Sigmoid colon (tissue), 7 donors: ENCODE data around the gene C4A. TPM values are rescaled to one million over a fixed set of nuclear protein-coding genes. Genes with fewer than 3 reads are reported as not detected.
"Not testable (repeated sequence)": the region's sequence is repeated elsewhere in the genome, so short reads cannot be mapped to it uniquely, and the experiment has no call there.

ENCODE experiments used
- DNase-seq: peaks from one replicate; pipeline ENCODE4 v3.0.0-alpha.2; 2019
- H3K27ac ChIP-seq, 4 donors: fragments of 200-600 bp; sonication (generic); one replicate each; pipeline ENCODE4 v1.5.1; 2016 to 2019; ENCODE audit warnings: mild to moderate bottlenecking in 1 of 4
- H3K27me3 ChIP-seq, 3 donors: fragments of 200-600 bp; sonication (generic); one replicate each; pipeline ENCODE4 v1.5.1; 2019; ENCODE audit warnings: mild to moderate bottlenecking in 1 of 3
- H3K36me3 ChIP-seq, 4 donors: fragments of 200-600 bp; sonication (generic); one replicate each; pipeline ENCODE4 v1.5.1; 2016 to 2019
- H3K4me1 ChIP-seq, 4 donors: fragments of 200-600 bp; sonication (generic); one replicate each; pipeline ENCODE4 v1.5.1; 2017 to 2019
- H3K4me3 ChIP-seq, 4 donors: fragments of 200-600 bp; sonication (generic); one replicate each; pipeline ENCODE4 v1.5.1; 2017 to 2019; ENCODE audit warnings: mild to moderate bottlenecking in 2 of 4, moderate library complexity in 1 of 4
- H3K9me3 ChIP-seq, 4 donors: fragments of 200-600 bp in 3 of 4; sonication (generic) in 3 of 4; one replicate each; pipeline versions ENCODE4 v1.5.1 to v1.6.1; 2013 to 2019
- EP300 ChIP-seq, 4 donors: sonication (generic); formaldehyde crosslinking; IDR thresholded peaks; one replicate each; pipeline ENCODE4 v1.6.1; 2017; ENCODE audit warnings: antibody characterized with exemption in 4 of 4
- POLR2A ChIP-seq, 2 donors: fragments of 450-650 bp; IDR thresholded peaks; one replicate each; pipeline ENCODE4 v1.6.1; 2016; ENCODE audit warnings: antibody characterized with exemption in 2 of 2, mild to moderate bottlenecking in 2 of 2, moderate library complexity in 2 of 2
- POLR2AphosphoS5 ChIP-seq, 4 donors: sonication (generic); formaldehyde crosslinking; IDR thresholded peaks; one replicate each; pipeline ENCODE4 v1.6.1; 2017; ENCODE audit warnings: antibody characterized with exemption in 4 of 4
- WGBS, 2 donors: extraction: QIAGEN DNeasy Blood & Tissue Kit; methylation state at CpG; one replicate each; pipeline ENCODE4 v1.1.7; 2013; 5-methylcytosine and 5-hydroxymethylcytosine counted together
- intact Hi-C: fragments of 100-400 bp; cut with DNase I; formaldehyde crosslinking; loops from one replicate; pipeline ENCODE4 v1.15.1; 2023
- polyA plus RNA-seq, 3 donors: library from polyadenylated mRNA; stranded (reverse); fragments of 200-250 nt; gene quantifications; one replicate each; pipeline ENCODE4 v1.2.3, GENCODE V29; 2013
- total RNA-seq, 4 donors: library from RNA; depleted of rRNA; stranded (reverse); fragments of >200 nt; gene quantifications; one replicate each; pipeline ENCODE4 v1.1.0, GENCODE V29; 2016
- TF ChIP-seq, protein P1 (sequence below), 4 experiments: fragments of 450-650 bp in 3 of 4; fragments of 200-600 bp in 1 of 4; IDR thresholded peaks; one replicate each; pipeline ENCODE4 v1.5.1; 2016 to 2019; ENCODE audit warnings: antibody characterized with exemption in 4 of 4, mild to moderate bottlenecking in 3 of 4, moderate library complexity in 2 of 4
- donor health status: healthy with polysubstance abuse.
- donor health status: Bipolar disorder and iron deficiency.
- donor health status: healthy.

The C4A gene
- total RNA-seq (100 to 1,000 TPM in 3 of 4 donors, 10 to 100 TPM in 1; 46.7 to 254 (median 179) TPM), polyA plus RNA-seq (10 to 100 TPM in 1 of 3 donors, 1 to 10 TPM in 2; 2.3 to 63.4 (median 3.0) TPM)

GRCh38 chr6:31981744-31982143 lies at the start of gene C4A:
Gene C4A (plus strand): TSS chr6:31982057. CDS start chr6:31982108, 51 bp downstream.
- H3K4me3 ChIP-seq, H3K4me1 ChIP-seq, DNase-seq, H3K9me3 ChIP-seq, intact Hi-C loops, H3K27me3 ChIP-seq, H3K27ac ChIP-seq: not testable (repeated sequence)
- H3K36me3 ChIP-seq: peaks cover 0 to 11% (median 9%) of the 10 kb centered on the region in 4 donors
- WGBS, 2 donors: no CpG with 5 or more reads among the region's 7 CpGs

- H3K36me3 ChIP-seq, intact Hi-C loops, H3K27ac ChIP-seq, H3K4me3 ChIP-seq, H3K4me1 ChIP-seq, H3K9me3 ChIP-seq, DNase-seq, H3K27me3 ChIP-seq: not testable (repeated sequence)
- WGBS, 2 donors: 92 to 96% methylated on average over 32 of the region's 32 CpGs
Observed at GRCh38 chr6:31932137-31932536, 49.7 kb upstream of the C4A start.

DNA sequence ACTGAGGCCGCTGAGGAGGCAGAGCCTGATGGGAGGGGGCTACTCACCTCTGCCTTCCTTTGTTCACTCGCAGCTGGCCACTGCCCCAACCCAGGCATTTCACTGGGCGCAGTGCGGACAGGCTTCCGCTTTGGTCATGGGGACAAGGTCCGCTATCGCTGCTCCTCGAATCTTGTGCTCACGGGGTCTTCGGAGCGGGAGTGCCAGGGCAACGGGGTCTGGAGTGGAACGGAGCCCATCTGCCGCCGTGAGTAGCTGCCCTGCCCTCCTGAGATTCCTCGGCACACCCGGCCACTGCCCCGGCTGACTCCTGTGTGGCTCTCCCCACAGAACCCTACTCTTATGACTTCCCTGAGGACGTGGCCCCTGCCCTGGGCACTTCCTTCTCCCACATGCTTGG lies 48.3 kb upstream of the C4A start:
- H3K4me1 ChIP-seq: no peaks in the 10 kb centered on the region
- TF ChIP-seq, protein P1, sequence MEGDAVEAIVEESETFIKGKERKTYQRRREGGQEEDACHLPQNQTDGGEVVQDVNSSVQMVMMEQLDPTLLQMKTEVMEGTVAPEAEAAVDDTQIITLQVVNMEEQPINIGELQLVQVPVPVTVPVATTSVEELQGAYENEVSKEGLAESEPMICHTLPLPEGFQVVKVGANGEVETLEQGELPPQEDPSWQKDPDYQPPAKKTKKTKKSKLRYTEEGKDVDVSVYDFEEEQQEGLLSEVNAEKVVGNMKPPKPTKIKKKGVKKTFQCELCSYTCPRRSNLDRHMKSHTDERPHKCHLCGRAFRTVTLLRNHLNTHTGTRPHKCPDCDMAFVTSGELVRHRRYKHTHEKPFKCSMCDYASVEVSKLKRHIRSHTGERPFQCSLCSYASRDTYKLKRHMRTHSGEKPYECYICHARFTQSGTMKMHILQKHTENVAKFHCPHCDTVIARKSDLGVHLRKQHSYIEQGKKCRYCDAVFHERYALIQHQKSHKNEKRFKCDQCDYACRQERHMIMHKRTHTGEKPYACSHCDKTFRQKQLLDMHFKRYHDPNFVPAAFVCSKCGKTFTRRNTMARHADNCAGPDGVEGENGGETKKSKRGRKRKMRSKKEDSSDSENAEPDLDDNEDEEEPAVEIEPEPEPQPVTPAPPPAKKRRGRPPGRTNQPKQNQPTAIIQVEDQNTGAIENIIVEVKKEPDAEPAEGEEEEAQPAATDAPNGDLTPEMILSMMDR (IDR thresholded peaks at IDR 0.05): no peak
- TF ChIP-seq EP300 (IDR thresholded peaks at IDR 0.05) (no peak), POLR2AphosphoS5 (IDR thresholded peaks at IDR 0.05) (no peak), POLR2A (IDR thresholded peaks at IDR 0.05) (no peak)
- no peak overlapping the region for H3K27ac ChIP-seq
- H3K36me3 ChIP-seq: no peaks in the 10 kb centered on the region
- H3K27me3 ChIP-seq: no peaks in the 10 kb centered on the region
- intact Hi-C loops: no loop called here
- no peaks in the 10 kb centered on the region for H3K9me3 ChIP-seq
- DNase-seq: no peak
- WGBS, 2 donors: 90 to 91% methylated on average over 19 of the region's 19 CpGs
- H3K4me3 ChIP-seq: no peak overlapping the region

GRCh38 chr6:31935021-31935420 lies 46.8 kb upstream of the C4A start:
- H3K27ac ChIP-seq: no peak overlapping the region
- no peaks in the 10 kb centered on the region for H3K27me3 ChIP-seq
- TF ChIP-seq, protein P1 (IDR thresholded peaks at IDR 0.05): no peak
- no peak for TF ChIP-seq POLR2A (IDR thresholded peaks at IDR 0.05)
- no peak for TF ChIP-seq POLR2AphosphoS5 (IDR thresholded peaks at IDR 0.05)
- TF ChIP-seq EP300 (IDR thresholded peaks at IDR 0.05): no peak
- no peaks in the 10 kb centered on the region for H3K9me3 ChIP-seq
- DNase-seq: no peak
- H3K36me3 ChIP-seq: no peaks in the 10 kb centered on the region
- 78 to 91% methylated on average over 3 of the region's 3 CpGs for WGBS, 2 donors
- intact Hi-C loops: no loop called here
- no peaks in the 10 kb centered on the region for H3K4me1 ChIP-seq
- H3K4me3 ChIP-seq: no peak overlapping the region

GRCh38 chr6:31935823-31936222 lies 46.0 kb upstream of the C4A start:
- H3K9me3 ChIP-seq: no peaks in the 10 kb centered on the region
- H3K36me3 ChIP-seq: no peaks in the 10 kb centered on the region
- no peak overlapping the region for H3K27ac ChIP-seq
- H3K4me1 ChIP-seq: no peaks in the 10 kb centered on the region
- H3K27me3 ChIP-seq: no peaks in the 10 kb centered on the region
- no peak for DNase-seq
- H3K4me3 ChIP-seq: no peak overlapping the region
- intact Hi-C loops: no loop called here
- 80 to 88% methylated on average over 9 of the region's 9 CpGs for WGBS, 2 donors
- TF ChIP-seq POLR2AphosphoS5 (IDR thresholded peaks at IDR 0.05) (no peak), POLR2A (IDR thresholded peaks at IDR 0.05) (no peak), EP300 (IDR thresholded peaks at IDR 0.05) (no peak)
- TF ChIP-seq, protein P1 (IDR thresholded peaks at IDR 0.05): no peak

- WGBS, 2 donors: 2 to 10% methylated on average over 6 of the region's 6 CpGs
- Histone ChIP-seq H3K27me3 (no peaks in the 10 kb centered on the region), H3K4me3 (no peak overlapping the region), H3K4me1 (peaks cover 0 to 7% (median 6%) of the 10 kb centered on the region in 4 donors), H3K27ac (no peak overlapping the region), H3K36me3 (no peaks in the 10 kb centered on the region), H3K9me3 (no peaks in the 10 kb centered on the region)
- intact Hi-C loops: no loop called here
- TF ChIP-seq POLR2AphosphoS5 (IDR thresholded peaks at IDR 0.05): no peak
- TF ChIP-seq EP300 (IDR thresholded peaks at IDR 0.05): no peak
- no peak for TF ChIP-seq POLR2A (IDR thresholded peaks at IDR 0.05)
- TF ChIP-seq, protein P1 (IDR thresholded peaks at IDR 0.05): no peak
- DNase-seq: no peak
Observed at GRCh38 chr6:31940256-31940664, 41.6 kb upstream of the C4A start.
